Suppressor macrophage (primary cell): ENCODE data around the gene ZFY.
"Not testable (repeated sequence)": the region's sequence is repeated elsewhere in the genome, so short reads cannot be mapped to it uniquely, and the experiment has no call there.

Source experiments
- DNase-seq, 4 experiments: peaks; one replicate each; pipeline ENCODE4 v3.0.0-alpha.2; 2020 to 2022

ZFY gene

DNA sequence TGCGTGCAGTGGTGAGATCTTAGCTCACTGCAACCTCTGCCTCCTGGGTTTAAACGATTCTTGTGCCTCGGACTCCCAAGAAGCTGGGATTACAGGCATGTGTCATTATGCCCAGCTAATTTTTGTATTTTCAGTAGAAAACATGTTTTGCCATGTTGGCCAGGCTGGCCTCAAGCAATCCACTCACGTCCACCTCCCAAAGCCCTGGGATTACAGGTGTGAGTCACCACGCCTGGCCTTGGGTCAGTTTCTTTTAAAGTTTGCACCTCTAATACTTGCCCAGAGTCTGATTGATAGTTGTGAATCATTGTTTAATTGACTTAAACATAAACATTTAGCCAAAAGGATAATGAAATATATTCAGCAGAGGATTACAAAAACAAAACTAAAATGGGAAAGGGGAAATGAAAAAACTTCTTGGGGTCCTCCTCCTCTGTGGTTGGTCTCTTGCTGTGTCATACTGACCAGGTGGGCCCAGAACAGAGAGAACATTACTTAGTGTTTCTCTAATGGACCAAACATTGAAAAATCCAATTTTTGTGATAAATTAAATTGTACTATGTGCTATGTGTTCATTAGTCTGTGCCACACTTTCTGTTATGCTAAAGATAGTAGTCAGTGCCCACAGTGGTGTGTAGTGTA lies 38.0 kb downstream of the ZFY start:
- DNase-seq, result no peak

DNA sequence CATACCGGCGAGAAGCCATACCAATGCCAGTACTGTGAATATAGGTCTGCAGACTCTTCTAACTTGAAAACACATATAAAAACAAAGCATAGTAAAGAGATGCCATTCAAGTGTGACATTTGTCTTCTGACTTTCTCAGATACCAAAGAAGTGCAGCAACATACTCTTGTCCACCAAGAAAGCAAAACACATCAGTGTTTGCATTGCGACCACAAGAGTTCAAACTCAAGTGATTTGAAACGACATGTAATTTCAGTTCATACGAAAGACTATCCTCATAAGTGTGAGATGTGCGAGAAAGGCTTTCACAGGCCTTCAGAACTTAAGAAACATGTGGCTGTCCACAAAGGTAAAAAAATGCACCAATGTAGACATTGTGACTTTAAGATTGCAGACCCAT lies 44.1 kb downstream of the ZFY start:
- no peak for DNase-seq

DNA sequence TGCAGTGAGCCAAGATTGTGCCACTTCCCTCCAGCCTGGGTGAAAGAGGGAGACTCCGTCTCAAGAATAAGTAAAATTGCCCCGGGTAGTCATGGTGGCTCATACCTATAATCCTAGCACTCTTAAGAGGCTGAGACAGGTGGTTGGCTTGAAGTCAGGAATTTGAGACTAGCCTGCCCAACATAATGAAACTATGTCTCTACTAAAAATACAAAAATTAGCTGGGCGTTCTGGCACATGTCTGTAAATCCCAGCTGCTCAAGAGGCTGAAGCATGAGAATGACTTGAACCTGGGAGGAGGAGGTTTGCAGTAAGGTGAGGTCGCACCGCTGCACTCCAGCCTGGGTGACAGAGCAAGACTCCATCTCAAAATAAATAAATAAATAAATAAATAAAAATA lies 49.3 kb downstream of the ZFY start:
- no peak for DNase-seq

DNA sequence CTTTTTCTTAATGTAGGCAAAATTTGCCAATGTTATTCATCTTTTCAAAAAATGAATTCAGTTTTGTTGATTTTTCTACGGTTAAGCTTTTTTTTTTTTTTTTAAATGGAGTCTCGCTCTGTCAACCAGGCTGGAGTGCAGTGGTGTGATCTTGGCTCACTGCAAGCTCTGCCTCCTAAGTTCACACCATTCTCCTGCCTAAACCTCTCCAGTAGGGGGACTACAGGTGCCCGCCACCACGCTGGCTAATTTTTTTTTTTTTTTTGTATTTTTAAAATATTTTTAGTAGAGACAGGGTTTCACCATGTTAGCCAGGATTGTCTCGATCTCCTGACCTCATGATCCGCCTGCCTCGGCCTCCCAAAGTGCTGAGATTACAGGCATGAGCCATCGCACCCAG lies 52.0 kb downstream of the ZFY start:
- DNase-seq, result not testable (repeated sequence)

DNA sequence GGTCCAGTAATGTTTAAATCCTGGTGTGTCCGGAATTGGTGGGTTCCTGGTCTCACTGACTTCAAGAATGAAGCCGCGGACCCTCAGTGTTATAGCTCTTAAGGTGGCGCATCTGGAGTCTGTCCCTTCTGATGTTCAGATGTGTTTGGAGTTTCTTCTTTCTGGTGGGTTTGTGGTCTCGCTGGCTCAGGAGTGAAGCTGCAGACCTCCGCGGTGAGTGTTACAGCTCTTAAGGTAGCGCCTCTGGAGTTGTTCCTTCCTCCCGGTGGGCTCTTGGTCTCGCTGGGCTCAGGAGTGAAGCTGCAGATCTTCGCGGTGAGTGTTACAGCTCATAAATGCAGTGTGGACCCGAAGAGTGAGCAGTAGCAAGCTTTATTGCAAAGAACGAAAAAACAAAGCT lies 62.2 kb downstream of the ZFY start:
- not testable (repeated sequence) for DNase-seq

DNA sequence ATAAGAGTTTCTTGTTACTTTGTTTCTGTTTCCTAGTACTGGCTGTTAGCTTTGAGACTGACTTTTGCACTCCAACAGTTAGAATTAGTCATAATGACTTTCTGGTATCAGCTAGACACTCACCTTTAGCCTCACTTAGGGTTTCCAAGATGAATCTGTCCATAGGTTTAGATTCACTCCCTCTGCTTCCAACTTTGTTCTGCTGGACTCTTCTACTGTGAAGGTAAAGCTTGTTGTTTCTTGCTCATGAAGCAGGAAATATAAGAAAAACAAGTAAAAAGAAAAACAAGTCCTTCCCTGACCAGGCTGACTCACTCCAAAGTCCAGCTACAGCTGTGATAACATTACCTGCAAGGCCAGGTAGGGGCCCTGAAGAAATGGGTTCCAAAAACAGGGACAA lies 67.0 kb downstream of the ZFY start:
- DNase-seq, result peak in 3 of 4 experiments; percentile 4 to 14 (median 13)

DNA sequence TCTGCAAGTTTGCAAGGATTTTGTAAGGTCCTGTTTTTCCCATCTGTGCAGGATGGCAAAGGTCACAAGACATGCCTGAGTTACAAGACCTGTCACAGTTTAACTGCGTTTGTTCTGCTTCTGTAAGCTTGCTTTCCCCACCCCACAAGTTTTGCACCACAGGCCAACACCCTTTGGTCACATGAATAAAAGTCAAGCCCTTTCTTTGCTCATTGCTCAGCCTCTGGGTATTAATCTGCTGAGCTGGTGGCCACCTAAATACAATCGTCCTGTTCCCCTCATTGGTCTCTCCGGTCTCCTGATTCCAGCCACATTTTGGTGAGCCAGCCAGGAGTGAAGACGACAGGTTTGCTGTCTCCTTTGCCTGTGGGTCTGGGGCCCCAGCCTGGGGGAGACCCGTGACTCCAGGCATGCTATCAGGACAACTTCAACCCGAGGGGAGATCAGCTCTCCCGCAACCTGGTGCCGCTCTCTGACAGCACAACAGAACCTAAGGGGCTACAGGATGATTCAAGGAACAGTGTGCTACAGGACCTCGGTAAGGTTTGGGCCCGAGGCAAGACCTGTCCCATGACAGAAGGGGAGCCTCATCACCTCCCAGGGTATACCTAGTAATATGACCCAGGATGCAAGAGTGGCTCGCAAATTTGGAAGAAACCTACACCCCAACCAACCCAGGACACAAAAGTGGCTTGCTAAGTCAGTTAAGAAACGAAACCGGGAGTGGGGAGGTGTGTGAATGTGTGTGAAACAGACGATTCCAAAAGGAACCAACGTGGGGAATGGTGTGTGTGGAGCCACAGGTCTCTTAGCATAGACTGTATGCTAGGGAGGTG lies 67.7 kb downstream of the ZFY start:
- DNase-seq, result peak; percentile 49 to 81 (median 72)

DNA sequence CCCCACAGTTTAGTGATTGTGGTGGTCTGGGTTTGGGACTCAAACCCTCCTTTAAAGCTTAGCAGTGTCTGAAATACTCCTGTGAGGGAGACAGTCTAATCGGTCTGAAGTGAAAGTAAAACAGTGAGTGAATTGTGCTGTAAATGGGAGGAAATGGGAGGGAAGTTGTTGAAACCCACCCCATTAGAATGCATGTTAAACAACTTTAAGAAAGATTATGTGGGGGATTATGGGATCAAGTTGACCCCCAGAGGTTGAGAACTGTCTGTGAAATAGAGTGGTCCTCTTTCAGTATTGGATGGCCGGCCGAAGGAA lies 68.3 kb downstream of the ZFY start:
- no peak for DNase-seq

DNA sequence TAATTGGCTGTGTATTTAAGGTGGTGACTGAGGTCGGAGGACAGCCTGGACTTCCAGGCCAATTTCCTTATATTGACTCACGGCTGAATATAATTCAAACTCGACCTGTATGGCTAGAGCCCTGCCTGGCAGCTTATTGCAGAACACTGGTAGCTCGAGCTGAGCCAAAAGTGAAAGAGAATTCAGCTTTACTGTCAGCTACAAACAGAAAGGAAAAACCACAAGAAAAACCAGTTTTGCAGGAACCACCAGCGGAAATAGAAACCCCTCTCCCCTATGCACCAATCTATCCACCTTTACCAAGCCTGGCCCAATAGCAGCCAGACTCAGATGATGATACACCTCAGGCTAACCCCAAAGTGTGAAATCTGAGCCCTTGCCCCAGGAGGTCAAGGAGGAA lies 68.7 kb downstream of the ZFY start:
- peak in 3 of 4 experiments; percentile 26 to 30 (median 28) for DNase-seq

DNA sequence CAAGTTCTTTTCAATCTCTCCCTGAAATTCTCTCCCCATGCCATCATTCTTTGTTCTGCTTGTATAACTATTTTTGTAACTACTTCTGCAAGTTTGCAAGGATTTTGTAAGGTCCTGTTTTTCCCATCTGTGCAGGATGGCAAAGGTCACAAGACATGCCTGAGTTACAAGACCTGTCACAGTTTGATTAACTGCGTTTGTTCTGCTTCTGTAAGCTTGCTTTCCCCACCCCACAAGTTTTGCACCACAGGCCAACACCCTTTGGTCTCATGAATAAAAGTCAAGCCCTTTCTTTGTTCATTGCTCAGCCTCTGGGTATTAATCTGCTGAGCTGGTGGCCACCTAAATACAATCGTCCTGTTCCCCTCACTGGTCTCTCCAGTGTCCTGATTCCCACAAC lies 70.8 kb downstream of the ZFY start:
- DNase-seq, result peak; percentile 42 to 67 (median 53)

DNA sequence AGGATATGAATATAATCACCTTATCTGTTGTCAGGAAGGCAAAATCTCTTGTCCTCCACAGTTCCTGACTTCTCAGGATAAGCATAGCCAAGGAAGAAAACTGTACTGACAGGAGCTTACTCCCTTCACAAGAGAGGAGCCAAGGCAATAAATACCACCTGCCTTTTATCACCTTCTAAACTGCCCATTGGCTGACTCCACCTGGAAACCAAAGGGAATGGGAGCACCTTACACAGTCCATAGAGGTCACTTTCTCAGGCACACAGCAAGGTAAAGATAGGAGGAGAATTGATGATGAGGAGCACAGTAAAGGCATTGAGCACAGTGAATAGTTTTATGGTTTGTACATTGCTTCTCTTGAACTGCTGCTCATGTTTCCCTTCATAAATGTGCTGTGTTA lies 72.8 kb downstream of the ZFY start:
- DNase-seq, result no peak

DNA sequence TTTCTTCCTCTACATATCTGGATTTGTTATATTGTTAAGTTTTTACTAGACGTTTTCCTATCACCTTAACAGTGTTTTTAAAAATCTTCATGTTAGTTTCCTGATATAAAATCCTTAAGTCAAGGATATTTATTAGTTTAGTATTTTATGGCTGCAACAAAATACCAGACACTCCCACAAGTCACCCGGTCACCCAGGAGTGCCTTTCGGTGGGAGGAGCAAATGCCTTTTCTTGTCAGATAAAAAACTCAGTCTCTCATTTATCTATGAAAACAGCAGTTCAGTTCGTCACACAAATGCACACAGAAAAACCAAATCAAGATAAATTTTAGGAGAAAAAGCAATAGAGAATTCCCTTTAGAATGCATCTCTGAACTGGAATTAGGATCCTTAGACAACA lies 77.0 kb downstream of the ZFY start:
- DNase-seq, result no peak

DNA sequence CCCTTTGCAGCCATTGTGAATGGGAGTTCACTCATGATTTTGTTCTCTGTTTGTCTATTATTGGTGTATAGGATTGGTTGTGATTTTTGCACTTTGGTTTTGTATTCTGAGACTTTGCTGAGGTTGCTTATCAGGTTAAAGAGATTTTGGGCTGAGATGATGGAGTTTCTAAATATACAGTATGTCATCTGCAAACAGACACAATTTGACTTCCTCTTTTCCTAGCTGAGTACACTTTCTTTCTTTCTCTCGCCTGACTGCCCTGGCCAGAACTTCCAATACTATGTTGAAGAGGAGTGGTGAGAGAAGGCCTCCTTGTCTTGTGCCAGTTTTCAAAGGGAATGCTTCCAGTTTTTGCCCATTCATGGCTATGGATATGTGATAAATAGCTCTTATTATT lies 81.4 kb downstream of the ZFY start:
- DNase-seq, result peak in 3 of 4 experiments; percentile 21 to 52 (median 45)

DNA sequence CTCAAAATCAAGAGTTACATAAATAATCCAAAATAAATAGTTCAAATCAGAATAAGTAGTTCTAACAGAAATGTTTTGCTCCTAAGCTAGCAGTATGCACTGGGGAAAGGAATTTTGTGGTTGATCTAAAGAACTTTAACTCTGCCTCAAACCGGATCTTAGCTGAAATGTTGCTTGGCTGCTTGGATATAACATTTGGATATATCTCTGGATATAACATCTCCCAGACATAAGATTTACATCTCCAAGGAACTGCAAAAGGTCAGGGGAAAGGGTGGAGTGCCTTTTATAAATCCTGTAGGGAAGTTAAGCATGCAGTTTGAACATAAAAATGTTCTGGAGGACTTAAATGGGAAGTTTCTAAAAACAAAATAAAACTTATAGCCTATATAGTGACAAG lies 83.4 kb downstream of the ZFY start:
- no peak for DNase-seq

DNA sequence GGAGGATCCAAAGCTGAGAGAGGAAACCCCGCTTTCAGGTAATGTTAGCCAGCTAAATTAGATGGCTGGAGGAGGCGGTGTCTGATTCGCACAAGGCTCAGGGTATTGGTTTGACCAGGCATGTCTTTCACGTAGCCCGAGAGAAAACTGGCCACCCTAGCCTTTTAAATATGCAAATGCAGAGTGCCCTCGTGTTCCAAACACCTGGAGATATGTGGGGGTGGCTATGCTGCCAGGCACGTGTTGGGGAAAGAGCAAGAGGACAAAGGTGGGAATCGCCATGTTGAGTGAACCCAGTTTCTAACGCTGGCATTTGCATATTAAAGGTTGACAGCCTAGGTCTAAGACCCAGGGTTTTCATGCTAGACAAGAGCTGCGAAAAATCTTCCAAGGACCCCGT lies 84.4 kb downstream of the ZFY start:
- no peak for DNase-seq

DNA sequence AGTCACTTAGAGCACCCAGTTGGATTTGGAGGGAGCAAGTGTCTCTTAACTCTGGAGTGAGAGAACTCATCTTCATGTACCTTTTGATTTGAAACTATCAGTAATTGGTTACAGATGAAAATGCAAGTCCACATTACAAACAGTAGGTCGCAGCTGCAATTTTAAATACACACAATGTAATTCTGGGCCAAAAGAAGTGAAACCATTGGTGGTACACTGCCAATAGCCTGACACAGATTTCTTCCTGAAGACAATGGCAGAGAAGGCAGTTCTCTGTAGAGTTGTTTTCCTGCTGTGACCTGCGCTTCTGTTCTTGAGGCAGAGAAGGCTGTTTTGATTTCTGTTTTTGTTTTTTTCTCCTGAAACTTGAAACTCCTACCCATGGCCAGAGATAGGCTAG lies 86.0 kb downstream of the ZFY start:
- DNase-seq, result no peak

DNA sequence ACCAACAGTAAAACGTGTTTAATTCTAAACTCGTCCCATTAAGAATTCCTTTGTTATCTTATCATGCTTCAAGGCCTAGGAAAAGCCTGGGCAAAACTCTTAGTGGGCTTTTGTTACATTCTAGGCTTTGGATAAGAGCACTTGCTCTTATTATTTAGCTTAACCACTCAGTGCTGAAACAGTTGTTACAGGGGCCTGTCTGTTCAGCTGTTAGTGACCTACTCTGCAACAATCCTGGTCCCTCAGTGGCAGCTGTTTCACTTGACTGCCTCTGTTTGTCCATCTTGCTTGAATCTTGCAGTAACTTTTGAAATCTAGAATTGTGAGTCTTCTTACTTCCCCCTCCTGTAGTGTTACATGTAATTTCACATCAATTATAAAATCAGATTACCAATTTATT lies 88.4 kb downstream of the ZFY start:
- DNase-seq, result no peak

DNA sequence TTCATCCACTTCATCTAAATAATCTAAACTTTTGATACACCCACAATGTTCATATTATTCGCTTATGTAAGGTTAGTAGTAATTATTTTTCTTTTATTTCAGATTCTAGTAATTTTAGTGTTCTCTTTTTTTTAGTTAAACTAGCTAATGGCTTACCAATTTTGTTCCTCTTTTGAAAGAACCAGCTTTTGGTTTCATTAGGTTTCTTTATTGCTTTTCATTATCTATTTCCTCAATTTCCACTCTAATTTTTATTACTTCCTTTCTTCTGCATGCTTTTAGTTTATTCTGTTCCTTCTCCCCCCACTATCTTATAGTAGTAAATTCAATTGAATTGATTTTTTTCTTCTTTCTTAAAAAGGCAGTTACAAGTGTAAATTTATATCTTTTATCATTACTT lies 90.2 kb downstream of the ZFY start:
- DNase-seq, result peak in 2 of 4 experiments; percentile 22 to 29
